ENCODE measurements around the gene TRANK1.
A peak's percentile ranks its signal among the peaks of the same experiment; 100 is the strongest.

The TRANK1 gene

DNA sequence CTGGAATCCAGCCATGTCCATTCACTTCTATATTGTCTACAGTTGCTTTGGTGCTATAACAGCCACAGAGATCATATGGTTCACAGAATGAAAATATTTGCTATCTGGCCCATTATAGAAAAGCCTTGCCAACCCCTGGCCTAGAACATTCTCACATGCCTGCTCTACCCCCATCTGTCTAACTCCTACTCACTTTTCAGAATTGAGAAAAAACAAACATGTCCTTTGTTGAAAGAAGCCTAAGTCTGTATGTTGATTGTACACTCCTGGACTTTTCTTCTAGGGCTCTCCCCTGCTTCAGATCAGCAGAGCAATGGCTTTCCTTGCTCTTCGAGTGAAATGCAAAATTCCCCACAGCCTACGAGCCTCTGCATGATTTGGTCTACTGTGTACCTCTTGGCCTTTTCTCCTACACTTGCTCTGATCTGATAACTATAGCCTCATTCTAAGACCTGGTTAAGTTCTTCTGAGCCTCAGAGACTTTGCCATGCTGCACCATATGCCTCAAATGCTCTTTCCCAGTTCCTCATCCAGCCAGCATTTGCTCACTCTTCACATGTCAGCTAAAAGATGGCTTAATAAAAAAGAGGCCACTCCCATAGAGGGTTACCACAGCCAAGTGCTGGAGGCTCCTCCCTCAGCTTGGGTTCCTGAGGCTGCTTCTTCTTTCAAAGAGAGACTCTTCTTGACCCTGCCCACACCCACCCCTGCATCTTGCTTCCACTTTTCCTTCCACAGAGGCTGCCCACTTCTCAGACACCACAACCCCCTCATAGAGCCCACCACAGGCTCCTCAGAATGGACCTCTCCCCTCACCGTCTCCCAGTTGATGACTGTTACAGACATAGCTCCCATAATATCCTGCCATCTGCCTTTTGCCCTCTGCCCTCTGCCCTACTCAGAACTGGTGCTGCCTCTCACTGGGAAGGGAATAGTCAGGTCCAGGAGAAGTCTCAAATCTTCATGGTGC, 157.6 kb downstream of the TRANK1 start:
- peak; percentile 4 for DNase-seq

DNA sequence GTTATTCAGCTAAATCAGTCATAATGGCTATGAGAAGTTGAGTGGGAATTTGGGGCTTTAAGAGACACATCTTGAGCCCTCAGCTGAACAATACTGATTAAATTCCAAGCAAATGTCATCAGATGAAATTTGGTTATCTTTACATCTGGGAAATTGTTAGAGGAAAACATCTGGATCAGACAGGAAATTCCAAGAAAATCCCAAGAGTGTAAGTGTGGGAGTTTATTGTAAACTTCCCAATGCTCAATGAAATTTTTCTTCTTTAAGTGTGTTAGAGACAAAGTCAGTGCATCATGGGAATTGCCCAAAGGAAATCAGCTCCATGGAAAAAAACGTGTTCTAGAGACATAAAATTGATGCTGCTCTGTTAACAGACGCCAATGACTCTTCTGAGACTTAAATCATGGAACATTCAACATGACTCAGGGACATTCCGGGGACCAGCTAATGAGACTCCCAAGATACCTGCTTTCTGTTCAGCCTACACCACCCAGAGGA, 160.7 kb downstream of the TRANK1 start:
- no peak for DNase-seq

DNA sequence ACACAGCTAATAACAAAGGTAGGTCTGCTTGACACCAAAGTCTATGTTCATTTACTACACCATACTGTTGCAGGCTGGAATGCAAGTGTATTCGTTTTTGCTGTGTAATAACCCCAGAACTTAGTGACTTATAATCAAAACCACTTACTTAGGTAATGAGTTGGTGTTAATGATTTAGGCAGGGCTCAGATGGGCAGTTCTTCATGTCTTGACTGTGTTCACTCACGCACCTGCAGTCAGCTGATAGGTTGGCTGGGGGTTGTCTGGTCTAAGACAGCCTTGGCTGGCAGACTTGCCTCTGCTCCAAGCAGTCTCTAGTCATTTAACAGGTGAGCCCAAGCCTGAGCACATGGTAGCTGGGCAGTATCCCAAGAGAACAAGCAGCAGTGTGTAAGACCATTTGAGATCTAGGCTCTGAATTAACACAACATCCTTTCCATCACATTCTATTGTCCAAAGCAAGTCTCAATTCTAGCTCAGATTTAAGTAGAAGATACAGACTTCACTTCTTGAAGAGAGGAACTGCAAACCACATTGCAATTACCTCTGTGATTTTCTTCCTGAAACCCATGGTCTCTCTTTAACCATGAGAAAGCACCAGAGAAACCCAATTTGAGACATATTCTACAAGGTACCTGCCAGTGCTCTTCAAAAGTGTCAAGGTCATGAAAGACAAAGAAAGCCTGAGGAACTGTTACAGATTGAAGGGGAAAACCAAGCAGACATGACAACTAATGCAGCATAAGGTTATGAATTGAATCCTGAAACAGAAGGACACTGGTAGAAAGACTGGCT, 167.2 kb downstream of the TRANK1 start:
- DNase-seq = no peak
